GM18526 (cell line): Measurements from ENCODE around the gene EIF4H.

Experiments
- POLR2A ChIP-seq: IDR thresholded peaks from 3 replicates; pipeline ENCODE4 v1.6.1; 2011; ENCODE audit not compliant: insufficient read length; ENCODE audit errors: extremely low read depth

EIF4H gene

GRCh38 chr7:74215921-74216320 lies 41.8 kb downstream of the EIF4H start:
- TF ChIP-seq POLR2A: no peak

DNA sequence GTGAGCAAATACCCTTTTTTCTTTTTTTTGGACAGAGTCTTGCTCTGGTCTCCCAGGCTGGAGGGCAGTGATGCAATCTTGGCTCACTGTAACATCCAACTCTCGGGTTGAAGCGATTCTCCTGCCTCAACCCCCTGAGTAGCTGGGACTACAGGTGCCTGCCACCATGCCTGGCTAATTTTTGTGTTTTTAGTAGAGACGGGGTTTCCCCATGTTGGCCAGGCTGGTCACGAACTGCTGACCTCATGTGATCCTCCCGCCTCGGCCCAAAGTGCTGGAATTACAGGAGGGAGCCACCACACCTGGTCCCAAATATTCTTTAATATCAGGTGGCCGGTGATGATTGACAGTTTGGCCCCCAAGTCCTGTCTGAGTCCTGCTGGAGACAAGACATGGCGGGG lies 42.2 kb downstream of the EIF4H start:
- no peak for TF ChIP-seq POLR2A

DNA sequence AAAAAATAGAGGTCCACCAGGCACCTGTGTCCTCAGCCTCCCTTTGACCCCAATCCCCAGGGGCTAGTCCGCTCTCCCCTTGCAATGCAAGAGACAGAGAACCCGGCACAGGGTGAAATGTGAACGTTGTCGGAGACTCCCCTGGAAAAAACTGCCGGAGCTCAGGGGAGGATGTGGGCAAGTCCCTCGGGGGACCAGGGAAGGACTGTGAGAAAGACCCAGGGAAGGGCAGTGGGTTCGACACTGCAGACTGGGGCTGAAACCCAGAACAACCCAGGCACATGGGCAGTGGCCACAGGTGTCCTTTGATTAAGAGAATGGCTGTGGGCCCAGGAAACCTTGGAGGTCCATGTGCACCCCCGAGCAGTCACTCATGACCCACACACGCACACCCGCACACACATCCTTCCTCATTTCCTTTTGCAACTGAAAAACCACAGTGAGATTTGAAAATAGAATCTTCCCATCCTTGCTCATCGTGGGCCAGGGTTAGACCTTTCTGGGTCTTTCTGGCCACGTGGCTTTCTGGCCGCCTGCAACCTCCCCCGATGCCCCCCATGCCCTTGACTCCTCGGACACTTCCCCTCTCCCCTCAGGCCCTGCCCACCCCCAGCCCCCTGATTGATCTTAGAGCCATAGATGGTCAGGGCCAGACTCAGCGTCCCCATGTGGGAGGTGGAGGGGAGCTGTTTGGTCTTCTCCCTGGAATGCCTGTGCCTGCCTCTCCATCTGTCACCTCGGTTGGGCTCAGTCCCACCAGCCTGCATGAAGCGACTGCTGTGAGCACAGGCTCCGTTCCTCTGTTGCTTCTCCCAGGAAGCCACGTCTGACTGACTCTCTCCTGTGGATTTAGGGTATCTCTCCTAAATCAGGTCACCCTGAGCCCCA lies 43.5 kb downstream of the EIF4H start:
- TF ChIP-seq POLR2A: no peak

- TF ChIP-seq POLR2A: no peak
Observed at GRCh38 chr7:74218343-74218698, 44.2 kb downstream of the EIF4H start.

GRCh38 chr7:74219416-74219815 lies 45.3 kb downstream of the EIF4H start:
- peak; percentile 14 for TF ChIP-seq POLR2A

DNA sequence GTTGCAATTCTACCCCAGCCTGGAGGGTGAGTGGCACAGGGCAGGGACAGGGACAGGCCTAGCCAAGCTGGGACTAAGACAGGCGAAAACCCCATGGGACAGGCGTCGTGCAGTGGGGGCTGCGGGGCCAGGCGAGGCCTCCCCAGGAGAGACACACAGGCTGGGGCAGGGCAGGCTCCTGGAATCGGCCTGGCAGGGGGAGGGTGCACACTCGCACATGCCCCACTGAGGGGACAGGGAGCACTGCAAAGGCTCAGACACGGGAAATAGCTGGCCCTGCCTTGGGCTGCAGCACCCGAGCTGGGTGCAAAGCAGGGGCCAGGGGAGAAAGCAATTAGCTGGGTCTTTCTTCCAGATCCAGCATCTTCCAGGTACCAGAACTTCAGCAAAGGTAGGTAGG lies 46.1 kb downstream of the EIF4H start:
- TF ChIP-seq POLR2A: no peak

DNA sequence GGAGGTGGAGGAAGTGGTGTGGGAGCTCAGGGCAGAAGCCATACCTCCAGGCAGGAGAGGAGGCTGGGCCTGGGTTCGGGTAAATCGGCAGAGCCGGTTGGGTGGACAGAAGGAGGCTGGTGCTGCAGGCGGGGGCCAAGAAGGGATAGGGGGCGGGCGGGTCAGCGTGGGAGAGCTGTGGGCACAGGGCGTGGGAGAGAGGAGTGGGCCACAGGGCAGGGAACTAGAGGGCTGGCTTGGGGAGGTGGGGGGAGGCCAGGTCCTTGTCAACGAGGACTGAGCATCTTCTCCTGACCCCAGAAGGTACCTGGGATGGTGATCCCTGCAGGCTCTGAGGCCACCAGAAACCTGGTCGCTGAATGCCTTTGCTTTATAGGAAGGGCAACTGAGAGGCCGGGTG lies 47.6 kb downstream of the EIF4H start:
- no peak for TF ChIP-seq POLR2A

GRCh38 chr7:74222851-74223710 lies 48.9 kb downstream of the EIF4H start:
- peak; percentile 39 for TF ChIP-seq POLR2A

- TF ChIP-seq POLR2A: peak; percentile 12
Observed at GRCh38 chr7:74223711-74224510, 49.8 kb downstream of the EIF4H start.

DNA sequence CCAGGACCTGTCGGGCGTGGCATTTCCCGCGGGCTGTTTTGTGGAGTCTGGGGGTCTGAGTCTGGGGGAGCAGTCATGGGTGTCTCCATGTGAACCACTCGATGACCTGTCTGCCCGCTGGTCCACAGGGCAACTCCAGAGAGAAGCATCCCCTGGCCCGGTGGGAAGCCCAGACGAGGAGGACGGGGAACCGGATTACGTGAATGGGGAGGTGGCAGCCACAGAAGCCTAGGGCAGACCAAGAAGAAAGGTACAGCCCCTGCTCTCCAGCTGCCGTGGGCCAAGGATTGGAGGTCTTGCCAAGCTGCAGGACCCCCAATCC lies 50.3 kb downstream of the EIF4H start:
- TF ChIP-seq POLR2A: no peak

DNA sequence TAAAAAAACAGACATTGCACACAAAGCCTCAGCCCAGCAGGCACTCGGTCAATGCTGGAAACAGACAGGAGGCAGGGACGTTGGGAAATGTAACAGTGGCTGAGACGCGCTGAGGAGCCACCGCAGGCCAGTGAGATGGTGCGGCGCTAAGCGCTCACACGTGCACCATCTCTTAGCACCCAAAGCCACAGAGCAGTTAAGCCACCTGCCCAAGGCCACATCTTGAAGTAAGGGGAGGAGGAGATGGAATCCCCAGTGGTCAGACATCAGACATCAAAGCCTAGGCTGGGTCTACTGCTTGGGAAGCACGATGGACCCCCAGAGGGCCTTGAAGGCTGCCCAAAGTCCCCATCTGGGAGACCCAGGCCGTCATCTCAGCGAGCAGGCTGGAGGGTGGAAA lies 51.2 kb downstream of the EIF4H start:
- peak; percentile 37 for TF ChIP-seq POLR2A

DNA sequence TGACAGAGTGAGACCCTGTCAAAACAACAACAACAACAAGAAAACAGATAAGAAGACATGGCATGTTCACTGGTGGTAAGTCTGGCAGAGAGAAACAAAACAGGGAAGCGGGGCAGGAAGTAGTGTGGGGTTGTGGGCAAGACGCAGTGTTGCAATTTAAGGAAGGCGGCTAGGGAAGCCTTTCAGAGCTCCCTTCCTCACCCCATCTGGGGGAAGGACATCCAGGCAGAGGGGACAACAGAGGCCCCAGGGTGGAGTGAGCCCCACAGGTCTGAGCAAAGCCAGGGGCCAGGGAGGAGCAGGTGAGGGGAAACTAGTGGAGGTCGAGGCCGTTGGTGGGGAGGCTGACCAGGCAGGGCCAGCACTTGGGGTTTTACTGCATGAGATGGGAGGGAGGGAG lies 52.5 kb downstream of the EIF4H start:
- no peak for TF ChIP-seq POLR2A

DNA sequence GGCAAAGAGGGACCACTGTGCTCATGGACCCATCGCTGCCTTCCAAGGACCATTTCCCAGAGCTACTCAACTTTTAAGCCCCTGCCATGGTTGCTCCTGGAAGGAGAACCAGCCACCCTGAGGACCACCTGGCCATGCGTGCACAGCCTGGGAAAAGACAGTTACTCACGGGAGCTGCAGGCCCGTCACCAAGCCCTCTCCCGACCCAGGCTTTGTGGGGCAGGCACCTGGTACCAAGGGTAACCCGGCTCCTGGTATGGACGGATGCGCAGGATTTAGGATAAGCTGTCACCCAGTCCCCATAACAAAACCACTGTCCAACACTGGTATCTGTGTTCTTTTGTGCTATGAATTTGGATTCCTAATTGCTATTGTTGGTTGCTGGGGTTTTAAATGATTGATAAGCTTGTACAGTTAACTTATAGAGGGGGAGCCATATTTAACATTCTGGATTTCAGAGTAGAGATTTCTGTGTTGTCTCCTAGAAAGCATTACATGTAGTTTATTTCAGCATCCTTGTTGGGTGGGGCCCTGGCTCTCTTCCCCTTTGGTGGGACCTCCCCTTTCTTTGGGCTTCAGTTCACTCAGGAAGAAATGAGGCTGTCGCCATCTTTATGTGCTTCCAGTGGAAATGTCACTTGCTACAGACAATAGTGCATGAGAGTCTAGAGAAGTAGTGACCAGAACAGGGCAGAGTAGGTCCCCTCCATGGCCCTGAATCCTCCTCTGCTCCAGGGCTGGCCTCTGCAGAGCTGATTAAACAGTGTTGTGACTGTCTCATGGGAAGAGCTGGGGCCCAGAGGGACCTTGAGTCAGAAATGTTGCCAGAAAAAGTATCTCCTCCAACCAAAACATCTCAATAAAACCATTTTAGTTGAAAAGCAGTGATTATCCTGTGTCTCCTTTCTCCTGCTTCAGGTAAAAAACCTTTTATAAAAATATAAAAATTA lies 55.1 kb downstream of the EIF4H start:
- TF ChIP-seq POLR2A: peak; percentile 20

DNA sequence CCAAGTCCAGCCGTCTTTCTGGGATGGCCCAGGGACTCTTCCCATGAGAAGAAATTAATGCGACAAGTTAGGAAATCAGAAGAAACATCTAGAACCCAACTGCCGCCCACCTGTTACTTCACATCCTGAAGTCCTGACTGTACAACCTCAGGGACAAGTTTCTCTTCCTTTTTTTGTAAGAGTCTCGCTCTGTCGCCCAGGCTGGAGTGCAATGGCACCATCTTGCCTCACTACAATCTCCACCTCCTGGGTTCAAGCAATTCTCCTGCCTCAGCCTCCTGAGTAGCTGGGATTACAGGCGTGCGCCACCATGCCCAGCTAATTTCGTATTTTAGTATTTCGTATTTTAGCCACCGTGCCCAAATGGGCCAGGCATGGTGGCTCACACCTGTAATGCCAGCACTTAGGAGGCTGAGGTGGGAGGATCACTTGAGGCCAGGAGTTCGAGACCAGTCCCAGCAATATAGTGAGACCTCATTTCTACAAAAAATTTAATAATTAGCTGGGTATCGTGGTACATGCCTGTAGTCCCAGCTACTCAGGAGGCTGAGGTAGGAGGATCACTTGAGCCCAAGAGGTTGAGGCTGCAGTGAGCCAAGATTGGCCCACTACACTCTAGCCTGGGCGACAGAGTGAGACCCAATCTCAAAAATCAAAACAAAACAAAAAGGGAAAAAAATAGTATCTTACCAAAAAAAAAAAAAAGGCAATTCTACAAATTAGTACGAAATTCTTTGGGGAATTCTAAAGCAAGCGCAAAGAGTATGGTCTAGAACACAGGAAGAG lies 56.5 kb downstream of the EIF4H start:
- TF ChIP-seq POLR2A: peak; percentile 26
